IPS-18c (cell line): ENCODE results near the gene SEPSECS.
"Not testable (repeated sequence)": the region's sequence is repeated elsewhere in the genome, so short reads cannot be mapped to it uniquely, and the experiment has no call there.

Experiments
- H3K4me3 ChIP-seq: 2 replicates; pipeline ENCODE4 v1.7.0; 2013; ENCODE audit warnings: low read depth, mild to moderate bottlenecking, low read length, moderate library complexity; ENCODE audit not compliant: insufficient read depth
- H3K9me3 ChIP-seq: one replicate; pipeline ENCODE4 v1.6.1; 2013; ENCODE audit warnings: mild to moderate bottlenecking, low read length, moderate library complexity; ENCODE audit not compliant: control insufficient read depth, insufficient read depth

Gene SEPSECS

GRCh38 chr4:25100021-25100555 lies 60.2 kb downstream of the SEPSECS start:
- H3K9me3 ChIP-seq, result no peaks in the 10 kb centered on the region

GRCh38 chr4:25098964-25099891 lies 61.0 kb downstream of the SEPSECS start:
- no peaks in the 10 kb centered on the region for H3K9me3 ChIP-seq
- H3K4me3 ChIP-seq, result no peak overlapping the region

More at GRCh38 chr4:25100021-25100555, 60.2 kb downstream of the SEPSECS start:
- no peak overlapping the region for H3K4me3 ChIP-seq

- H3K4me3 ChIP-seq, result no peak overlapping the region
- H3K9me3 ChIP-seq, result no peaks in the 10 kb centered on the region
These were observed 63.2 kb downstream of the SEPSECS start for GRCh38 chr4:25096981-25097443.

GRCh38 chr4:25096251-25096980 lies 63.8 kb downstream of the SEPSECS start:
- Histone ChIP-seq H3K4me3 (no peak overlapping the region), H3K9me3 (no peaks in the 10 kb centered on the region)

GRCh38 chr4:25095837-25096236 lies 64.4 kb downstream of the SEPSECS start:
- no peaks in the 10 kb centered on the region for H3K9me3 ChIP-seq

DNA sequence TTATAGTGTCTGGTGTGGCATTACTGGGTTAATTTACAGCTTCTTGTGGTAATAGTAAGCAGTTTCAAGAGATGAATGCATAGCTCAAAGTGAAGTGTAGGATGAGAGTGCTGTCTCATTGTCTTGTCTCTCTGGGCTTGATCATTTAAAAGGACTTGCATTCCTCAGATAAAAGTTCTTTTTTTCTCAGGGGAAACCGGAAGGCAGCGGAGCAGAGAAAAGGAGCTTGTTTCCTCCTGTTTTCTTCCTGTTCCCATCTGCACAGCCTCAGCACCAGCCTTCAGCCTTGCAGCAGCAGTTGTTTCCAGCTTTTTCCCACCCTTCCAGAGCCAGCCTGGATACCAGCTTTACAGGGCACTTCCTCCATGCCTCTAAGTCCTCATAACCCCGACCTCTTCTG lies 68.1 kb downstream of the SEPSECS start:
- H3K9me3 ChIP-seq, result peaks cover 2% of the 10 kb centered on the region
- no peak overlapping the region; the same call in 1 of the 2 replicates for H3K4me3 ChIP-seq

More at GRCh38 chr4:25095837-25096236, 64.4 kb downstream of the SEPSECS start:
- no peak overlapping the region for H3K4me3 ChIP-seq

GRCh38 chr4:25090516-25090915 lies 69.7 kb downstream of the SEPSECS start:
- Histone ChIP-seq H3K4me3 (no peak overlapping the region), H3K9me3 (peaks cover 2% of the 10 kb centered on the region)

- H3K4me3 ChIP-seq, result no peak overlapping the region
- H3K9me3 ChIP-seq, result peaks cover 2% of the 10 kb centered on the region
These were observed 71.0 kb downstream of the SEPSECS start for GRCh38 chr4:25089051-25089763.

- peaks cover 2% of the 10 kb centered on the region for H3K9me3 ChIP-seq
- no peak overlapping the region for H3K4me3 ChIP-seq
These were observed 71.9 kb downstream of the SEPSECS start for GRCh38 chr4:25088093-25088952.

DNA sequence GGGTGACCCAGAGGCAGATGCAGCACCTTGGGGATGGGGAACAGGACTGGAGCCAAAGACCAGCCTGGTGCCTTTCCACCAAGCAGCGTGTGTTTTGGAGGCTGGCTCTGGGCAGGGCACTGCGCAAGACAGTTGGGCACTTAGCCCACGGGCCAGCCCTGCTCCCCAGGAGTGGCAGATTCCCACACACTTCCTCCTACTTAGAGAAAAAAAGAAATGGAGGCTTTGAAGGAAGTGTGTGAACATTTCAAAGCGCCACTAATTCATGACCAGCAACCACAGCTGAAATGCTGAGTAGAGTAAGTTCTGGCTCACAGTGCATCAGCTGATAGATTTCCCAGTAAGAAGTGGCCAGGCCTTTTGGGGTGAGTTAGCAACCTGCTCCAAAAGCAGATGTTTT lies 74.6 kb downstream of the SEPSECS start:
- H3K9me3 ChIP-seq, result peaks cover 2% of the 10 kb centered on the region
- no peak overlapping the region for H3K4me3 ChIP-seq

- not testable (repeated sequence) for H3K4me3 ChIP-seq, H3K9me3 ChIP-seq
These were observed 76.8 kb downstream of the SEPSECS start for GRCh38 chr4:25083441-25083840.

GRCh38 chr4:25081866-25082471 lies 78.3 kb downstream of the SEPSECS start:
- Histone ChIP-seq H3K9me3 (peaks cover 3% of the 10 kb centered on the region), H3K4me3 (no peak overlapping the region)

GRCh38 chr4:25080571-25080970 lies 79.7 kb downstream of the SEPSECS start:
- Histone ChIP-seq H3K9me3 (peaks cover 3% of the 10 kb centered on the region), H3K4me3 (no peak overlapping the region)

DNA sequence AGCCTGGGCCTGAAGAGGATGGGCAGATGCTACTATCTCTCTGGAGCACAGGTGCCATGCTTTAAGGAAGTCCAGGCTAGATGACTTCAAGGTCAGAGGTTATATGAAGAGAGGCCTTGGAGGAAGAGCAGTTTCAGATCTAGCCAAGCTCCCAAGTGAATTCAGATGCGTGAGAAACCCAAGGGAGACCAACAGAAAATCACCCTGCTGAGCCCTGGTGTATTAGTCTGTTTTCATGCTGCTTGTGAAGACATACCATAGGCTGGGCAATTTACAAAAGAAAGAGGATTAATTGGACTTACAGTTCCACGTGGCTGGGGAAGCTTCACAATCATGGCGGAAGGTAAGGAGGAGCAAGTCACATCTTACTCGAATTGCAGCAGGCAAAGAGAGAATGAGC lies 81.7 kb downstream of the SEPSECS start:
- Histone ChIP-seq H3K9me3 (peaks cover 3% of the 10 kb centered on the region), H3K4me3 (no peak overlapping the region)

DNA sequence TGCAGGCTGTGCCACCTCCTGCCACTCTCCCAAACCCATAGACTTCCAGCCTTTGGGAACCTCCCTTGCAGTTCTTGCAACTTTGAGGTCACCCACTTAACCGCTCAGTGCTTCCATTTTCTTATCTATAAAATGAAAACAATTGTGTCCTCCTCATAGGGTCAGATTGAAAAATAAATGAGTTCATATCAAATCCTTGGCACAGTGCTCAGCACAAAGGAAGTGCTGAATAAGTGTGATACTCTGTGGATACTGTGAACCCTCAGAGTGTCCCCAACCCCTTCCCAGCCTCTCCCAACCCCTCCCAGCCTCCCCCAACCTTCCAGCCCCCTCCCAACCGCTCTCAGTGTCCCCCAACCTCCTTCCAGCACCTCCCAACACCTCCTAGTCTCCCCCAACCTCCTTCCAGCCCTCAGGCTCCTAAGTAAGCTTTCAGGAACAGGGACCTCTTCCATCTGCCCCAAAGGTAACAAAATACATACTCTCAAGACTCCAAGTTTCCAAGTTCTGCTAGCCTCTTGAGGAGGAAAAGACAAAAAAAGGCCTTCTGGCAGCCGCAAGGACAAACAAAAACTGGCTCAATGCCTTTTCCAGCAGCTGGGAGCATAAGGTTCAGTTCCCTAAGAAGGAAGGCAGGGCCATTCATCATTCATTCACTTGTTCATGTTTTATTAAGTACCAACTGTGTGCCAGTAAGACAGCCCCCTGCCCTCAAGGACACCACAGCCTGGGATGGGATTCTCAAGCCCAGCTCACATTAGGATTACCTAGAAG lies 83.4 kb downstream of the SEPSECS start:
- peaks cover 3% of the 10 kb centered on the region for H3K9me3 ChIP-seq
- H3K4me3 ChIP-seq, result no peak overlapping the region
